Stomach (tissue), 9 donors: ENCODE results near the gene IL18R1. TPM values are rescaled to one million over a fixed set of nuclear protein-coding genes. Genes with fewer than 3 reads are reported as not detected.
A peak's percentile ranks its signal among the peaks of the same experiment; 100 is the strongest.

Experiments
- DNase-seq, 2 donors: peaks; one replicate each; pipeline versions ENCODE4 v3.0.0 to v3.0.0-alpha.2; 2013 to 2019
- H3K27ac ChIP-seq, 5 donors: fragments of 200-600 bp in 4 of 5; sonication (generic) in 4 of 5; one replicate each; pipeline ENCODE4 v1.5.1; 2013 to 2019; ENCODE audit warnings: mild to moderate bottlenecking in 1 of 5, moderate library complexity in 1 of 5
- H3K27me3 ChIP-seq, 3 donors: fragments of 200-600 bp; sonication (generic); one replicate each; pipeline ENCODE4 v1.5.1; 2017 to 2019; ENCODE audit warnings: mixed run types in 1 of 3
- H3K36me3 ChIP-seq, 4 donors: fragments of 200-600 bp; sonication (generic); 1 replicate in 3 of 4; 2 replicates in 1 of 4; pipeline ENCODE4 v1.5.1; 2016 to 2019
- H3K4me1 ChIP-seq, 4 donors: fragments of 200-600 bp; sonication (generic); one replicate each; pipeline ENCODE4 v1.5.1; 2016 to 2019
- H3K4me3 ChIP-seq, 4 donors: fragments of 200-600 bp; sonication (generic) in 3 of 4; one replicate each; pipeline ENCODE4 v1.5.1; 2016 to 2019; ENCODE audit warnings: mild to moderate bottlenecking in 1 of 4
- H3K9me3 ChIP-seq, 4 donors: fragments of 200-600 bp; sonication (generic); one replicate each; pipeline ENCODE4 v1.5.1; 2016 to 2019
- CTCF ChIP-seq, 7 experiments: fragments of 450-650 bp in 4 of 7; fragments of 200-600 bp in 3 of 7; sonication (generic) in 3 of 7; IDR thresholded peaks; one replicate each; pipeline ENCODE4 v1.5.1; 2016 to 2019; ENCODE audit warnings: antibody characterized with exemption in 7 of 7, control low read depth in 2 of 7, mild to moderate bottlenecking in 1 of 7
- EP300 ChIP-seq: sonication (generic); formaldehyde crosslinking; IDR thresholded peaks from one replicate; pipeline ENCODE4 v1.6.1; 2017; ENCODE audit warnings: antibody characterized with exemption
- POLR2A ChIP-seq, 4 donors: fragments of 450-650 bp; IDR thresholded peaks; one replicate each; pipeline ENCODE4 v1.6.1; 2016; ENCODE audit warnings: antibody characterized with exemption in 4 of 4, control low read depth in 2 of 4, mild to moderate bottlenecking in 1 of 4, moderate library complexity in 1 of 4
- POLR2AphosphoS5 ChIP-seq, 3 donors: sonication (generic); formaldehyde crosslinking; IDR thresholded peaks; one replicate each; pipeline ENCODE4 v1.6.1; 2016; ENCODE audit warnings: antibody characterized with exemption in 3 of 3
- WGBS, 5 donors: extraction: QIAGEN DNeasy Blood & Tissue Kit in 3 of 5; methylation state at CpG; one replicate each; pipeline versions ENCODE4 v1.1.5 to v1.1.7; 2013 to 2018; 5-methylcytosine and 5-hydroxymethylcytosine counted together
- intact Hi-C: fragments of 100-400 bp; cut with DNase I; formaldehyde crosslinking; loops from one replicate; pipeline ENCODE4 v1.15.1; 2023; ENCODE audit warnings: low total_unique reads
- polyA plus RNA-seq, 3 donors: library from polyadenylated mRNA; stranded (reverse); fragments of 200-250 nt; gene quantifications; one replicate each; pipeline ENCODE4 v1.2.3, GENCODE V29; 2013
- total RNA-seq, 5 donors: library from RNA; depleted of rRNA; stranded (reverse); fragments of >200 nt; gene quantifications; one replicate each; pipeline versions ENCODE4 v1.1.0 to v1.2.3, GENCODE V29; 2014 to 2016
- donor health status: healthy with polysubstance abuse.
- donor health status: Bipolar disorder and iron deficiency.
- donor health status: healthy.

IL18R1 gene
- total and polyA plus RNA-seq, 8 donors, result 0.29 to 83.9 (median 2.5) TPM

GRCh38 chr2:102346381-102347130 is 9.0 kb upstream of the IL18R1 start:
- no peaks in the 10 kb centered on the region for H3K9me3 ChIP-seq
- intact Hi-C loops, result no loop called here
- no peak for DNase-seq
- H3K4me3 ChIP-seq, result no peak overlapping the region
- H3K36me3 ChIP-seq, result no peaks in the 10 kb centered on the region
- WGBS, 5 donors, result 89 to 90% (median 89%) methylated on average over 7 of the region's 7 CpGs
- no peaks in the 10 kb centered on the region for H3K27me3 ChIP-seq
- no peaks in the 10 kb centered on the region for H3K4me1 ChIP-seq
- TF ChIP-seq EP300 (no peak), POLR2A (IDR thresholded peaks at IDR 0.05) (no peak), POLR2AphosphoS5 (IDR thresholded peaks at IDR 0.05) (no peak), CTCF (IDR thresholded peaks at IDR 0.05) (no peak)
- H3K27ac ChIP-seq, result no peak overlapping the region

- Histone ChIP-seq H3K36me3 (no peaks in the 10 kb centered on the region), H3K9me3 (no peaks in the 10 kb centered on the region), H3K4me3 (no peak overlapping the region), H3K27ac (no peak overlapping the region), H3K4me1 (peaks cover 1 to 3% (median 3%) of the 10 kb centered on the region in 4 donors), H3K27me3 (no peaks in the 10 kb centered on the region)
- no peak for TF ChIP-seq EP300
- no peak for TF ChIP-seq CTCF (IDR thresholded peaks at IDR 0.05)
- TF ChIP-seq POLR2AphosphoS5 (IDR thresholded peaks at IDR 0.05), result no peak
- TF ChIP-seq POLR2A (IDR thresholded peaks at IDR 0.05), result no peak
- intact Hi-C loops, result no loop called here
- DNase-seq, result no peak
- WGBS, 5 donors, result 31 to 39% (median 35%) methylated on average over 1 of the region's 1 CpG; no CpG with 5 or more reads in 1 of the 5 donors
These were observed 5.3 kb upstream of the IL18R1 start for GRCh38 chr2:102350137-102350793.

- intact Hi-C loops, result no loop called here
- TF ChIP-seq EP300 (no peak), CTCF (IDR thresholded peaks at IDR 0.05) (no peak), POLR2A (IDR thresholded peaks at IDR 0.05) (no peak), POLR2AphosphoS5 (IDR thresholded peaks at IDR 0.05) (no peak)
- Histone ChIP-seq H3K4me1 (peaks cover 5 to 22% (median 13%) of the 10 kb centered on the region in 4 donors), H3K27me3 (no peaks in the 10 kb centered on the region), H3K27ac (peak overlapping the region; percentile 70 to 90 (median 79)), H3K9me3 (no peaks in the 10 kb centered on the region), H3K4me3 (peak overlapping the region; percentile 59 to 85 (median 68)), H3K36me3 (no peaks in the 10 kb centered on the region)
- no peak for DNase-seq
- WGBS, 5 donors, result 10 to 17% (median 13%) methylated on average over 5 to 7 of the region's 7 CpGs
These were observed 751 bp downstream of the IL18R1 start for GRCh38 chr2:102356381-102356712.

- no peaks in the 10 kb centered on the region for H3K9me3 ChIP-seq
- 63 to 71% (median 68%) methylated on average over 2 of the region's 2 CpGs for WGBS, 5 donors
- no peak for DNase-seq
- no peaks in the 10 kb centered on the region for H3K27me3 ChIP-seq
- no peaks in the 10 kb centered on the region for H3K36me3 ChIP-seq
- peak overlapping the region in 3 of 4 donors; percentile 59 to 85 (median 62) for H3K4me3 ChIP-seq
- peaks cover 5 to 25% (median 14%) of the 10 kb centered on the region in 4 donors for H3K4me1 ChIP-seq
- H3K27ac ChIP-seq, result peak overlapping the region in 4 of 5 donors; percentile 77 to 90 (median 83)
- intact Hi-C loops, result no loop called here
- no peak for TF ChIP-seq EP300
- no peak for TF ChIP-seq POLR2A (IDR thresholded peaks at IDR 0.05)
These were observed 1.1 kb downstream of the IL18R1 start for GRCh38 chr2:102356741-102357140.
